ENCODE results near the gene MRPL55.
"Not testable (repeated sequence)": the region's sequence is repeated elsewhere in the genome, so short reads cannot be mapped to it uniquely, and the experiment has no call there.

The MRPL55 gene

DNA sequence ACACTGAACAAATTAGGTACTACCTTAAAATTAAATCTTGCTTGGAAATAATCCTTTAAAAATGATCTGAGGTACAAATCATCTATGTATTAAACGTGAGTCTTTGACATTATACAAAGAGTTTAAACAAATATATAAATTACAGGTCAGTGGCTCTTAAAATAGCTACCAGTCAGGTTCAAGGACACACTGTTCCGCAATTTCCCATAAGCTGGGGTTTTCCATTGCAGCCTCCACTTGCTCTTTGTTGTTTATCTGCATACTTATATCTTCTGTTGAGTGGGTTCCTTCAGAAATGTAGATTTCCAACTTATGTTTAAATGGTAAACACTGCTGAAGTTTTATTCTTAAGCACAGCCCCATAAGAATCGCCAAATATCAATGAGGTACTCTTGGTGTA is 5.7 kb upstream of the MRPL55 start:
- no peak for TF ChIP-seq ISL1 (CRISPR knock-in tag; IDR thresholded peaks at IDR 0.05)
- TF ChIP-seq ZC3H10 (CRISPR knock-in tag; IDR thresholded peaks at IDR 0.05) = no peak
- TF ChIP-seq ZFP3 (CRISPR knock-in tag; IDR thresholded peaks at IDR 0.05) = no peak
- TF ChIP-seq ARNTL (CRISPR knock-in tag; IDR thresholded peaks at IDR 0.05; ENCODE audit: borderline replicate concordance, low read depth) = no peak
- no peak for TF ChIP-seq TCF4 (CRISPR knock-in tag; IDR thresholded peaks at IDR 0.05; ENCODE audit: borderline replicate concordance)
- no peak for TF ChIP-seq ZNF565 (CRISPR knock-in tag; conservative IDR thresholded peaks at IDR 0.05; ENCODE audit: low read depth)
- no peak for TF ChIP-seq BACH2 (CRISPR knock-in tag; IDR thresholded peaks at IDR 0.05; ENCODE audit: borderline replicate concordance)
- TF ChIP-seq, protein P1, sequence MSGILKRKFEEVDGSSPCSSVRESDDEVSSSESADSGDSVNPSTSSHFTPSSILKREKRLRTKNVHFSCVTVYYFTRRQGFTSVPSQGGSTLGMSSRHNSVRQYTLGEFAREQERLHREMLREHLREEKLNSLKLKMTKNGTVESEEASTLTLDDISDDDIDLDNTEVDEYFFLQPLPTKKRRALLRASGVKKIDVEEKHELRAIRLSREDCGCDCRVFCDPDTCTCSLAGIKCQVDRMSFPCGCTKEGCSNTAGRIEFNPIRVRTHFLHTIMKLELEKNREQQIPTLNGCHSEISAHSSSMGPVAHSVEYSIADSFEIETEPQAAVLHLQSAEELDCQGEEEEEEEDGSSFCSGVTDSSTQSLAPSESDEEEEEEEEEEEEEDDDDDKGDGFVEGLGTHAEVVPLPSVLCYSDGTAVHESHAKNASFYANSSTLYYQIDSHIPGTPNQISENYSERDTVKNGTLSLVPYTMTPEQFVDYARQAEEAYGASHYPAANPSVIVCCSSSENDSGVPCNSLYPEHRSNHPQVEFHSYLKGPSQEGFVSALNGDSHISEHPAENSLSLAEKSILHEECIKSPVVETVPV (CRISPR knock-in tag; IDR thresholded peaks at IDR 0.05) = no peak
- ATAC-seq = no peak

DNA sequence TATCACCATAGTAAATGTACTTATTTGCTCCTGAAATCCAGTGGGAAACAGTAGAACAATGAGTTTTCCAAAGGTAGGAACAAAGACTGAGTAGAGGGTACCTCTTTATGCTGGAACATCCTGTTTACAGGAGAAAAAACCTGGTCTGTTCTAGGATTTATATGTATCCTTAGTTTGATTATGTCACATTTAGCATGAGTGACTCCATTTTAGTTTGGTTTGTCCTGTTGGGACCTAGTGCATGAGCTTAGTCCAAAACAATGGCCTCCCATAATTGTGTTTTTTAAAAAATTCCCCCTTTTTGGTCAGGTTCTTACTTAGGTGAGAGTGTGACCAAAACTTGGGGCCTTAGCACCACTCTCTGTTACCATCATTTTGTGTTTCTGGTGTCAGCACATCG is 3.5 kb upstream of the MRPL55 start:
- TF ChIP-seq, protein P1 (CRISPR knock-in tag; IDR thresholded peaks at IDR 0.05) = no peak
- TF ChIP-seq, protein P2, sequence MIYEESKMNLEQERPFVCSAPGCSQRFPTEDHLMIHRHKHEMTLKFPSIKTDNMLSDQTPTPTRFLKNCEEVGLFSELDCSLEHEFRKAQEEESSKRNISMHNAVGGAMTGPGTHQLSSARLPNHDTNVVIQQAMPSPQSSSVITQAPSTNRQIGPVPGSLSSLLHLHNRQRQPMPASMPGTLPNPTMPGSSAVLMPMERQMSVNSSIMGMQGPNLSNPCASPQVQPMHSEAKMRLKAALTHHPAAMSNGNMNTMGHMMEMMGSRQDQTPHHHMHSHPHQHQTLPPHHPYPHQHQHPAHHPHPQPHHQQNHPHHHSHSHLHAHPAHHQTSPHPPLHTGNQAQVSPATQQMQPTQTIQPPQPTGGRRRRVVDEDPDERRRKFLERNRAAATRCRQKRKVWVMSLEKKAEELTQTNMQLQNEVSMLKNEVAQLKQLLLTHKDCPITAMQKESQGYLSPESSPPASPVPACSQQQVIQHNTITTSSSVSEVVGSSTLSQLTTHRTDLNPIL (CRISPR knock-in tag; IDR thresholded peaks at IDR 0.05; ENCODE audit: low read depth) = no peak
- TF ChIP-seq, protein P3, sequence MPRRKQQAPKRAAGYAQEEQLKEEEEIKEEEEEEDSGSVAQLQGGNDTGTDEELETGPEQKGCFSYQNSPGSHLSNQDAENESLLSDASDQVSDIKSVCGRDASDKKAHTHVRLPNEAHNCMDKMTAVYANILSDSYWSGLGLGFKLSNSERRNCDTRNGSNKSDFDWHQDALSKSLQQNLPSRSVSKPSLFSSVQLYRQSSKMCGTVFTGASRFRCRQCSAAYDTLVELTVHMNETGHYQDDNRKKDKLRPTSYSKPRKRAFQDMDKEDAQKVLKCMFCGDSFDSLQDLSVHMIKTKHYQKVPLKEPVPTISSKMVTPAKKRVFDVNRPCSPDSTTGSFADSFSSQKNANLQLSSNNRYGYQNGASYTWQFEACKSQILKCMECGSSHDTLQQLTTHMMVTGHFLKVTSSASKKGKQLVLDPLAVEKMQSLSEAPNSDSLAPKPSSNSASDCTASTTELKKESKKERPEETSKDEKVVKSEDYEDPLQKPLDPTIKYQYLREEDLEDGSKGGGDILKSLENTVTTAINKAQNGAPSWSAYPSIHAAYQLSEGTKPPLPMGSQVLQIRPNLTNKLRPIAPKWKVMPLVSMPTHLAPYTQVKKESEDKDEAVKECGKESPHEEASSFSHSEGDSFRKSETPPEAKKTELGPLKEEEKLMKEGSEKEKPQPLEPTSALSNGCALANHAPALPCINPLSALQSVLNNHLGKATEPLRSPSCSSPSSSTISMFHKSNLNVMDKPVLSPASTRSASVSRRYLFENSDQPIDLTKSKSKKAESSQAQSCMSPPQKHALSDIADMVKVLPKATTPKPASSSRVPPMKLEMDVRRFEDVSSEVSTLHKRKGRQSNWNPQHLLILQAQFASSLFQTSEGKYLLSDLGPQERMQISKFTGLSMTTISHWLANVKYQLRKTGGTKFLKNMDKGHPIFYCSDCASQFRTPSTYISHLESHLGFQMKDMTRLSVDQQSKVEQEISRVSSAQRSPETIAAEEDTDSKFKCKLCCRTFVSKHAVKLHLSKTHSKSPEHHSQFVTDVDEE (CRISPR knock-in tag; IDR thresholded peaks at IDR 0.05) = no peak
- no peak for TF ChIP-seq ZFP3 (CRISPR knock-in tag; IDR thresholded peaks at IDR 0.05)
- TF ChIP-seq ZNF8 (CRISPR knock-in tag; IDR thresholded peaks at IDR 0.05) = no peak
- no peak for TF ChIP-seq RARB (CRISPR knock-in tag; IDR thresholded peaks at IDR 0.05)
- no peak for TF ChIP-seq ZNF70 (CRISPR knock-in tag; IDR thresholded peaks at IDR 0.05)
- no peak for TF ChIP-seq ZC3H10 (CRISPR knock-in tag; IDR thresholded peaks at IDR 0.05)
- TF ChIP-seq ESRRG (CRISPR knock-in tag; IDR thresholded peaks at IDR 0.05) = no peak
- ATAC-seq = no peak

DNA sequence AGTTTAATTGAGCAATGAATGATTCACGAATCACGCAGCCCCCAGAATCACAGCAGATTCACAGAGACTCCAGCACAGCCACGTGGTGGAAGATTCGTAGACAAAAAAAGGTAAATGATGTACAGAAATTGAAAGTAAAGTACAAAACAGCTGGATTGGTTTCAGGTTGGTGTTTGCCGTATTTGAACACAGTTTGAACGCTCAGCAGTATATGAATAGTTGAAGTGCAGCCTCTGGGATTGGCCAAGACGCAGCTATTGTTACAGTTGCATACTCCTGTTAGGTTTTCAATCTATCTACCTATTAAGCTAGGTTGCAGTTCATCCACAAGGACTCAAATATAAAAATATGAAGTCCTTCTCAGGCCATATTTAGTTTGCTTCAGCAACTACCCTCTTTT is 3.1 kb upstream of the MRPL55 start:
- TF ChIP-seq ESRRG (CRISPR knock-in tag; IDR thresholded peaks at IDR 0.05) (no peak), ZNF565 (CRISPR knock-in tag; conservative IDR thresholded peaks at IDR 0.05; ENCODE audit: low read depth) (no peak), TCF4 (CRISPR knock-in tag; IDR thresholded peaks at IDR 0.05; ENCODE audit: borderline replicate concordance) (no peak), ZFP3 (CRISPR knock-in tag; IDR thresholded peaks at IDR 0.05) (no peak), ISL1 (CRISPR knock-in tag; IDR thresholded peaks at IDR 0.05) (no peak), RARB (CRISPR knock-in tag; IDR thresholded peaks at IDR 0.05) (no peak), ZFP30 (CRISPR knock-in tag; IDR thresholded peaks at IDR 0.05) (no peak)
- TF ChIP-seq, protein P4, sequence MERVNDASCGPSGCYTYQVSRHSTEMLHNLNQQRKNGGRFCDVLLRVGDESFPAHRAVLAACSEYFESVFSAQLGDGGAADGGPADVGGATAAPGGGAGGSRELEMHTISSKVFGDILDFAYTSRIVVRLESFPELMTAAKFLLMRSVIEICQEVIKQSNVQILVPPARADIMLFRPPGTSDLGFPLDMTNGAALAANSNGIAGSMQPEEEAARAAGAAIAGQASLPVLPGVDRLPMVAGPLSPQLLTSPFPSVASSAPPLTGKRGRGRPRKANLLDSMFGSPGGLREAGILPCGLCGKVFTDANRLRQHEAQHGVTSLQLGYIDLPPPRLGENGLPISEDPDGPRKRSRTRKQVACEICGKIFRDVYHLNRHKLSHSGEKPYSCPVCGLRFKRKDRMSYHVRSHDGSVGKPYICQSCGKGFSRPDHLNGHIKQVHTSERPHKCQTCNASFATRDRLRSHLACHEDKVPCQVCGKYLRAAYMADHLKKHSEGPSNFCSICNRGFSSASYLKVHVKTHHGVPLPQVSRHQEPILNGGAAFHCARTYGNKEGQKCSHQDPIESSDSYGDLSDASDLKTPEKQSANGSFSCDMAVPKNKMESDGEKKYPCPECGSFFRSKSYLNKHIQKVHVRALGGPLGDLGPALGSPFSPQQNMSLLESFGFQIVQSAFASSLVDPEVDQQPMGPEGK (CRISPR knock-in tag; IDR thresholded peaks at IDR 0.05; ENCODE audit: borderline replicate concordance) = no peak

DNA sequence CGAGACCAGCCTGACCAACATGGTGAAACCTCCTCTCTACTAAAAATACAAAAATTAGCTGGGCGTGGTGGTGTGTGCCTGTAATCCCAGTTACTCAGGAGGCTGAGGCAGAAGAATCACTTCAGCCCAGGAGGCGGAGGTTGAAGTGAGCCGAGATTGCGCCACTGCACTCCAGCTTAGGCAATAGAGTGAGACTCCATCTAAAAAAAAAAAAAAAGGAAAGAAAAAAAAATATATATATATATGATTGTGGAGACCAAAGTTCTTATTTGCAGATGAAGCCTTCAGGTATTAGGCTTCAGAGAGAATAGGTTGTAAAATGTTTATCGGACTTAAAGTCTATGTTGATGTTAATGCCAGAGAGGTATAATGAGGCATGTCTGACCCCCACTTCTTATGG is 2.2 kb upstream of the MRPL55 start:
- not testable (repeated sequence) for ATAC-seq

More for the DNA sequence above, 3.1 kb upstream of the MRPL55 start:
- no peak for ATAC-seq

DNA sequence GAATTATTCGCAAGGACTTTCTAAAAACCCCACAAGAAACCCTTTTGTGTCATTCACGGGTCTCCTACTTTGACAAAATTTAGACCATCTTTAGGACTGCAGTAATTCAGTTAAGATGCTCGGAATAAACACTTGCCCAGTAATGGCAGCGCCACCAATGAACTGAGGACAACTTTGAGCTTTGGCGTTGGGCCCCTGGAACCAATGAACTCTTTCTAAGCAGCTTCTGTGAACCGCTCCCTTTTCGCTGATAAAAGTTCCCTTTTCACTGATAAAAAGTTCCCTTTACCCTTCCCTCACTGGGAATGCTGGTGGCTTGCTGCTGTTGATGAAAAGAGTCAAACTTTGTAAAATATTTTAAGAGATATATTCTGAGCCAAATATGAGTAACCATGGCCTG is 1.5 kb upstream of the MRPL55 start:
- no peak for ATAC-seq
- TF ChIP-seq ZC3H10 (CRISPR knock-in tag; IDR thresholded peaks at IDR 0.05) = no peak
- TF ChIP-seq, protein P1 (CRISPR knock-in tag; IDR thresholded peaks at IDR 0.05) = no peak
- TF ChIP-seq, protein P2 (CRISPR knock-in tag; IDR thresholded peaks at IDR 0.05; ENCODE audit: low read depth) = no peak
- TF ChIP-seq ZFP3 (CRISPR knock-in tag; IDR thresholded peaks at IDR 0.05) = no peak
- TF ChIP-seq CSDC2 (CRISPR knock-in tag; IDR thresholded peaks at IDR 0.05) = no peak
- TF ChIP-seq OSR1 (CRISPR knock-in tag; IDR thresholded peaks at IDR 0.05) = no peak
- TF ChIP-seq, protein P3 (CRISPR knock-in tag; IDR thresholded peaks at IDR 0.05) = no peak

All from SK-N-SH treated with all-trans-retinoic acid at 6 μM for 48 hours (cell line).